NT2/D1 (cell line): ENCODE results near the gene GPC6.

ENCODE experiments used
- SUZ12 ChIP-seq: IDR thresholded peaks from 2 replicates; pipeline ENCODE4 v1.6.1; 2011; ENCODE audit not compliant: insufficient read length, insufficient read depth; ENCODE audit errors: extremely low read depth
- YY1 ChIP-seq: IDR thresholded peaks from 2 replicates; pipeline ENCODE4 v1.6.1; 2011; ENCODE audit not compliant: insufficient read length, insufficient read depth
- ZNF274 ChIP-seq: IDR thresholded peaks from 2 replicates; pipeline ENCODE4 v1.6.1; 2011; ENCODE audit warnings: mild to moderate bottlenecking, low read depth, low read length

GRCh38 chr13:93200626-93201025 is 26.0 kb upstream of the GPC6 start:
- TF ChIP-seq YY1 (no peak), ZNF274 (no peak), SUZ12 (no peak)
